ENCODE results near the gene MAEA.
"Not testable (repeated sequence)": the region's sequence is repeated elsewhere in the genome, so short reads cannot be mapped to it uniquely, and the experiment has no call there.

Gene MAEA

DNA sequence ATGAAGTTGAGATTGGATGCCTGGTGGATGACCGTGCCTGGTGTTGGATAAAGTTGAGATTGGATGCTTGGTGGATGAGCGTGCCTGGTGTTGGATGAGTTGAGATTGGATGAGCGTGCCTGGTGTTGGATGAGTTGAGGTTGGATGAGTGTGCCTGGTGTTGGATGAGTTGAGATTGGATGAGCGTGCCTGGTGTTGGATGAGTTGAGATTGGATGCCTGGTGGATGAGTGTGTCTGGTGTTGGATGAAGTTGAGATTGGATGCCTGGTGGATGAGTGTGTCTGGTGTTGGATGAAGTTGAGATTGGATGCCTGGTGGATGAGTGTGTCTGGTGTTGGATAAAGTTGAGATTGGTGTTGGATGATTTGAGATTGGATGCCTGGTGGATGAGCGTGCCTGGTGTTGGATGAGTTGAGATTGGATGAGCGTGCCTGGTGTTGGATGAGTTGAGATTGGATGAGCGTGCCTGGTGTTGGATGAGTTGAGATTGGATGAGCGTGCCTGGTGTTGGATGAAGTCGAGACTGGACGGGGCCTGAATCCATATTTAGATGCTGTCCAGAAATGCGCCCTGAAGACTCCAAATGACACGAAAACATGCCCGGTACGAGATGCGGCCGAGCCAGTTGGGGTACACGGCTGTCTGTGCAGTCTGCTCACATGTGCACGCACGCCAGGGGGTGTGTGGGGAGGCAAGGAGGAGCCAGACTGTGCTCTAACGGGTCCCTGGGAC, 34.9 kb downstream of the MAEA start:
- not testable (repeated sequence) for FAIRE-seq

DNA sequence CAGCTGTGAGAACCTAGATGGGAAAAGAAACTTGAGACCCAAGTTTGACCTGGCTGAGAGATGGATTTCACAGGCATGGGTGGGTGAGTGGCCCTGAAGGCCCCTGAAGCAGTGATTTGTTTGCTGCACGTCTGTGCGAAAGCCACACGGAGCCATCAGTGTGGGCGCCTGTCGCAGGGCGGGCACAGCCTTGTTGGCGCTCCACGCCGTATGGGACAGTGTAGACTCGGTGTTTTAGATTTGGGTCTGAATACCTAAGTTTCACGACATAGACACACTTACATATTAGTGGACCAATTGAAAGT, 35.4 kb downstream of the MAEA start:
- FAIRE-seq: no peak

DNA sequence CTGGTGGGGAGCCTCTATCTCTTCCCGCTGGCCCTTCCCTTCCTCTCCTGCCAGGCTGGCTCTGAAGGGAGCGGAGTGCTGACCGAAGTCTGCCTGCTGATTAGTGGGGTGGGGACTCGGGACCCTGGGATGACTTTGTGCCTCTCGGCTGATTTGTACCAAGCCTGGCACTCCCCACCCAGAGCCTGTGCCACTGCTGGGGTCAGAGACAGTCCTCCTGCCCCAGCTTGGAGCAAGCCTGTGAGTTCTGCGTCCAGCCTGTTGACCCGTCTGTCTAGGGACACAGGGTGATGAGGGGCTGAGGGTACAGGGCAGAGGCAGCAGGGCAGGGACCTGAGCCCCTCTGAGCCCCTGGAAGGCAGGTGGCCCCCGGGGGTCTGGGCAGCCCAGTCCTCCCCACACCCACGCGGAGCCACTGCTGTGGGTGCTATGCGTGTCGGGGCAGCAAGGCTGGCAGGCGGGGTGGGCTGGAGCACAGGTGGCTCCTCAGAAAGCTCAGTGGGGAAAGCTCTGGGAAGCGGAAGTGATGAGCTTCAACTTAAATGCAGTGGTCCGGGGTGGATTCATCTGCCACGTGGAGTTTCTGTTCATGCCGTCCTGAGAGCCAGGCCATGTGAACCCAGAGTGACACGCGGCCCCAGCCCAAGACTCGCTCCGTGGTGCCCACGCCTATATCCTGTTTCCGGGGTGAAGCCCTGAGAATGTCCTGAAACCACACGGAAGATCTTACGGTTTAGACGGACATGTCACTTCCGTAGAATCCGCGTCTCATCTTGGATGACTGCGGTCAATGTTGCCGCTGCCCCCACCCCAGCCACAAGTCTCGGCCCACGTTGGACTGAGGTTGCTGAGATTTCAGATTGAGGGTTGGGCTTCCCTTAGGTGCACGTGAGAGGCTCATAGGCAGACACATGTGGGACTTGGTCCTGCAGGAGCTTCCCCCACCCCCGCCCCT, 36.3 kb downstream of the MAEA start:
- no peak for FAIRE-seq

DNA sequence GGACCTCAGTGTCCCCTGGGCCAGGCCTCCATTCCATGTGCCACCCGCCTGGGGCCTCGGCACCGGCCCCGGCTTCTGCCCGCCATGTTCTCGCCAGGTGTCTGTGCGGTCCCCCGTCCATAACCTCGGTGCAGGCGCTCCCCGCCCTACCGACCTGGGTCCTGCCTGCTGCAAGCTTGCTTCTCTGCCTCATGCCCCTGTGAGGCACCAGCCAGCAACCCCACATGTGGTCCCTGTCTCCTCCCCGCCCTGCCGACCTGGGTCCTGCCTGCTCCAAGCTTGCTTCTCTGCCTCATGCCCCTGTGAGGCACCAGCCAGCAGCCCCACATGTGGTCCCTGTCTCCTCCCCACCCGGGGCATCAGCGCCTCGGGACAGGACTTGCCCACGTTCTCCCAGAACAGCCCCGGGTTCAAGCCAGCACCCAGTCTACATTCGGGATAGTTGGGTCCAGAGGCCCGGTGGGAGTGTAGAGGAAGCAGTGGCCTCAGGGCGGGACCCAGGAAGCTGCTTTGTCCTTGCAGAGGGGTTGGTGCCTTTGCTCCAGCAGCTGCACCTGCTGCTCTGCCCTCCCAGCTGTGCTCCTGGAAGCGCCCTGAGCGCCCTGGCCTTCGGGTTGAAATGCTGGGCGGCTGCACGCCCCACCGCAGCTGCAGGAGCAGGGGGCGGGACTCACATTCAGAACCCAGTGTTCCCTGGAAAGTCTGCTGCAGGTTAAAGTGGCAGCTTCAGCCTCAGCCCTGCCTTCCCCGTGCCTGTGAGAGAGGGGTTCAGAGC, 37.2 kb downstream of the MAEA start:
- no peak for FAIRE-seq

DNA sequence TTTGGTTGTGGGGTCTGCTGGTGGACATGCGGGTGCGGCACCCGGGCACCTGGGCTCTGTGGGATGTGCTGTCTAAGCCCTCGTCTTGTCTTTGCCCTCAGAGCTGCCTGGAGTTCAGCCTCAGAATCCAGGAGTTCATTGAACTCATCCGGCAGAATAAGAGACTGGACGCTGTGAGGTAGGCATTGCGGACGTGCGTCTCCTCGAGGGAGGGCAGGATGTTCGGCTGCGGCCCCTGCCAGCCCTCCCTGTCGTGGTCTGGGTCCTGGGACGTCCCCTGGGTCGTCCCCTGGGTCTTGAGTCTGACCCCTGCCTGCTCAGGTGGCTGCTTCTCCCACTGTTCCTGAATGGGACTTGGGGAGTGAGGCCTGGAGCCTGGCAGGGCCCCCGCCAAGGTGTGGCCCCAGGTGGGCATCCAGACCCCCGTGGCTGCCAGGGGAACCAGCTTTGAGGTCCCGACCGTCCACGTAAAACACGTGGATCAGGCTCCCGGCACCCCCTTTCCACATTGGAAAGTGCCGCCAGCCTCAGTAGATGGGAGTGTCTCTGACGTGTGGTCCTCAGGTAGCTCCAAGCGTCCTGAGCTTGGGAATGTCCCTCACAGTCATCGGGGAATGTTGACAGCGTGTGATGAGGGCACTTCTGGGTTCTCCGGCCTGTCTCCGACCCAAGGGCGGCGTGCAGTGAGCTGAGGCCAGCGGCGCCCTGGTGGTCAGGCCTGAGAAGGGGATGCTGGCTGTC, 38.0 kb downstream of the MAEA start:
- no peak for FAIRE-seq

DNA sequence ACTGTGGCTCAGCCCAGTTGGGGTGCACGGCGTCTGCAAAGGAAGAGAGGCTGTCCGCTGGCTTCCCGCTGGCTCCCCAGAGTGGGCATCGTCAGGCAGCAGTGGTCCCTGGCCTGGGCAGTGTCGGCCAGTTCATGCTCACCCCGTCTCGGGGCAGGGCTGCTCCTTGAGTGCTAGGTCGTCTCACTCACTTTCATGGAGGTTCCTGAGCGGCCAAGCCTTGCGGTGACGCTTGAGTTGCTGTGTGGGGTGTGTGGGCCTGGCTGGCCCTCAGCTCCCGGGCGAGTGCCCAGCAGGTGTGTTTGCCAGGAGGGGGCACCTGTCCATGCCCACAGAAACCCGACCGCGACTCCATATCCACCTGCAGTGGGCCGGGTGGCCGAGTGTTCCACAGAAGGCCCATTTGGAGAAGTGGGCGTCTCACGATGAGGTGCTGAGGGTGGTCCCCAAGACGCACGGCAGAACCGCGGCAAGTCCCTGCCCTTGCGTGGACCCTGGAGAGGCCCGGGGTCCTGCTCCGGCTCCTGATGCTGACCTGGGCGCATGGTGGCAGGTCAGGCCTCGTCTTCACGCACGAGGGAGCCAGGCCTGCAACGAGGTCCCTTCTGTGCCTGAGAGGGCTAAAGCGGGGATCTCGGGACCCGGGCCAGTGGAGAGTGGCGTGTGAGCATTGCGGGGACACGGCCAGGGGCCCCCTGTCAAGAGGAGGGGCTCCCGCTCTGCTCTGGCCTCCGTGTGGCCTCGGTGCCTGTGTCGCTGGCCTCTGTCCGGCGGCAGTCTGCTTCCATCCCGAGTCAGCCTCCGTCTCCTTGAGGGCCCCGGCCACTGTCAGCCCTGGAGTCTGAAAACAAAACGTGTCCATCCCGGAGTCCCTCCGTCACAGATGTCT, 38.8 kb downstream of the MAEA start:
- FAIRE-seq: no peak

DNA sequence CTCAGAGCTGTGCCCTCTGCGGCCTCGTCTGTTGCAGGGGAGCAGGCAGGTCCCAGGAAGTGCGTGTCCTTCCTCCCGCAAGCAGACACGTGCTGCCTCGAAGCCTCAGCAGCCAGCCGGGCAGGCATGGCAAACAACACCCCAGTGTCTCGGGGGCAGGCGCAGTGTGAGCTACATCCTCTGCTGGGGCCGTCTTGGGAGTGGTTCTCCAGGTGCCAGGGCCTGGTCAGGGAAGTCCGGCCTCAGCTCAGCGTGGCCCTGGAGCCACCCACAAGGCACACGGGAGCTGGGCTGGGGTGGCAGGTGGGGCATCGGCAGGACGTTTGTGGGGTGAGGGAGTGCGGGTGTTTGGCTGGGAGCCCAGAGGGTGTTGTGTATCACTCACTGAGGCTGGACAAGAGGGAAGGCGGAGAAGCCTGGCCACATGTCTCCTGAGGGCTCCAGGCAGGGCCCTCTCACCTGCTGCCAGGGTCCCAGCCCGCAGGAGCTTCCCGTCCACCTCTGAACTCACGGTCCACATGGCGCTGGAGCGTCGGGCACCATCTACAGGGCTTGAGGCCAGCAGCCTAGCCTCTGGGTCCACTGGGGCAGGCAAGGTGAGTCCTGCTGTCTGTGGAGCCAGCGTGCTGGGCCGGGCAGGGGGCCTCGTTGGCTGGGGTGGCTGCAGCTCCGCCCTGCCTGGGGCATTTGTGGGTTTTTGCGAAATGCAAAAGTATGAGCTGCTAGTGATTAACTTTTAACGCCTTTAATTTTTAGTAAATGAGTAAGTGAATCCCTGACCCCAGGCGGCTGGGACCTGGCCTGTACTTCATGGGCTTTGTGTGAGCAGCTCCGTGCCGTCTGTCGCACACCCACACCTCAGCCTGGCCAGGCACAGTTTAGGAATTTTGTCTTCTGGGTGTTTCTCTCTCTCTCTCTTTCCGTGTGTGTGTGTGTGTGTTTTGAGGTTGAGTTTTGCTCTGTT, 40.0 kb downstream of the MAEA start:
- FAIRE-seq: no peak

DNA sequence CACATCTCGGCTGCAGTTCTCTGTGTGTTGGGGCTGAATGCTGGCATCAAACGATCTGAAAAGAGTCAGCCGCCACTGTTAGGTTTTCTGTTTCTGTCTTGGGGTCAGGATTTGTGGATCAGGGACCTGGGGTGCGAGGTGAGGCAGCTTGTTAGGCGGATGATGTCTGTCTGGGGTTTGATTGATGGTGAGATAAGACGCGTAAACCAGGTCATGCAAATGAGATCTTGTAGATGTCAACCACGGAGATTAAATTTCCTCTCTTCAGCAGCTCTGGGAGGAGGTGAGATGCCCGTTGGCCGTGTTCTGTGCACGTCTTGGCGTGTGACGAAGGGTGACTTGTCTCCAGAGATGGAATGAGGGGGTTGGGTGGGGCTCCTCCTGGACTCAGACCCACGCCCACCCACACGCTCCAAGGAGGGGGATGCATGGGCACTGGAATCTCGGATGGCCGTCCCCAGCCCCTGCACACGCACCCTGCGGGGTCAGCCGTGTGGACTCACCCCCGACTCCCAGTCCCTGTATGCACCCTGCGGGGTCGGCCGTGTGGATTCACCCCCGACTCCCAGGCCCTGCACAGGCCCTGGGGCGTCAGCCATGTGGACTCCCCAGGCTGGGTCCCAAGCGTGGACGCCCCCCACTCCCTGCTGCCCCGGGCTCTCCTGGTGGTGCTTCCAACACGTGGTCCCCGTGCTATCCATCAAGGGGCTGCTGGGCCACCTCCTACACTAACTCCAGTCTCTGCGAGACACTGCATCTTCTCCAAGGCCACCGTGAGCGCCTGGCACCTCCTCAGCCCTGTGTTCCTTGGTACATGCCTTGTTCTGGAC, 41.3 kb downstream of the MAEA start:
- no peak for FAIRE-seq

DNA sequence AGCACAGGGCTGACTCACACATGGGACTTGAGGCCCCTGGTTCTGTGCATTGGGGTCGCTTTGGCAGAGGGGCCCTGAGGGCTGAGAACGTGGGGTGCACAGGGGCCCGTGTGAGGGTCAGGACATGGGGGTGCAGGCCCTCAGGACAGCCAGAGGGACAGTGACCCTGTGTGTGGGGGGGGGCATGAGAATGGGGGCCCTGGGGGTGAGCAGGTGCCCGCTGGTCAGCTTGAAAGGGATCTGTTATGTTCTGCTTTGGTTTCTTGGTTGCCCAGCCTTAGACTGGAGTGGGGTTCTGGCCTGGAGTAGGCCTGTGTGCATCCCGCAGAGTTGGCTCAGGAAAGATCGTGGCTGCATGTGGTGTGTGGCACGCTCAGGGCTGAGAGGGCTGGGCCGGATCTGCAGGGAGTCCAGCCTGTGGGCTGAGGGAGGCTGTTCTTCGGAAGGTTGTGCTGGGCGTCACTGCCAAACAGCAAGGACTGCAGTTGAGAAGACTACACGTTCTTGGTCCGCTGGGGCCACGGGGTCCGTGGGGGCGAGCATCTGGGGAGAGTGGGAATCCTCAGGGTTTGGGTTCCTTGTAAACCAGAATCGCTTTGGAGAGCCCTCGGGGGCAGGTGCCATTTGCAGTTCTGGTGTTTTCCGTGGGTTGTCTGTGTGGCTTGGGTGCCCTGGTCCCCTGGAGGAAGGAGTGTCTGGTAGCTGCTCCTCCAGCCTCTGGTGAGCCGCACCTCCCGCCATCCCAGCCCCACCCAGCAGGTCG, 42.1 kb downstream of the MAEA start:
- no peak for FAIRE-seq

DNA sequence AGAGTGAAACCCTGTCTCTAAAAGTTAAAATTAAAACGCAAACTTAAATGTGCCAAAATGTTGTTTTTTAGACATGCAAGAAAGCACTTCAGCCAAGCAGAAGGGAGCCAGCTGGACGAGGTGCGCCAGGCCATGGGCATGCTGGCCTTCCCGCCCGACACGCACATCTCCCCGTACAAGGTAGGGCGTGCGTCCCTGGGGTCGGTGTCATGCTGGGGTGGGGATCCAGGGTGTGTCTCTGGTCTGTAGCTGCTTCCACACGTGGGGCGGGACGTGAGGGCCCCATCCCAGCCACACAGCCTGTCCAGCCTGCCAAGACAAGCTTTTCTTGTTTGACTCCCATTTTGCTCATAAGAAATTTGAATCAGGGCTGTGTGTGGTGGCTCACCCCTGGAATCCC, 43.0 kb downstream of the MAEA start:
- no peak for FAIRE-seq

DNA sequence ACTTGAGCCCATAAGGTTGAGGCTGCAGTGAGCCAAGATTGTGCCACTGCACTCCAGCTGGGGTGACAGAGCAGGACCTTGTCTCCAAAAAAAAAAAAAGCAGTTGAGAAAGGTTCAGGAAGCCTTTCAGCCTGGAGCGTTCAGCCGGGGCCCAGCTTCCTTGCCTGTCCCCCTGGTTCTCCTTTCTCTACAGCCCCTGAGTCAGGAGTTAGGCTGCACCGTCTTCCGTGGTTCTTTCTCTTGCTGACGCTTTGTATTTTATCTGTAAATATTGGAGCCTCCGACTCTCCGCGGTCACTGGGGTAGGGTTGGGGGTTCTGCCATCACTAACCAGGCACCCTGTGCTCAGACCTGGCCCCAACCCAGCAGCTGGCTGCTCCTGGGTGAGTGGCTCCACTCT, 43.6 kb downstream of the MAEA start:
- no peak for FAIRE-seq

DNA sequence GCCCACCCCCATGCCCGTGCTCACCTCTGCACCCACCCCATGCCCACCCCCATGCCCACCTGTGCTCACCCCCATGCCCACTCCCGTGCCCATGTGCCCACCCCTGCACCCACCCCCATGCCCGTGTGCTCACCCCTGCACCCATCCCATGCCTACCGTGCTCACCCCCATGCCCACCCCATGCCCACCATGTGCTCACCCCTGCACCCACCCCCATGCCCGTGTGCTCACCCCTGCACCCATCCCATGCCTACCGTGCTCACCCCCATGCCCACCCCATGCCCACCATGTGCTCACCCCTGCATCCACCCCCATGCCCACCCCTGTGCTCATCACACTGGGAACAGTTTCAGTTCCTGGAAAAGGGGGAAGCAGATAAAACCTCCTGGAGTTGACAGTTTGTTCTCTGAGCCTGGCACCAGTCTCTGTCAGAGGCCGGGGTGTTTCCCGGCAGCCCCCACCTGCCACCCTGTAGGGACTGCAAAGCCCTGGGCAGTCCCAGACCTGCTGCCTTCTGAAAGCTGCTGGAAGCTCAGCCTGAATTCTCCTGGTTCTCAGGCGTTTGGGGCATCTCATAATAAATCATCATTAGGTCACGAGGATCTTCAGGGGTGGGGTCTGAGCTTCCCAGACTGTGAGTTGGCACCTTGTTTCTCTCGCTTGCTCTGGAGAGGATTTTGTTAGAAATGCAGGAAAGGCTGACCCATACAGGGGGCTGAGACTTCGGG, 44.3 kb downstream of the MAEA start:
- not testable (repeated sequence) for FAIRE-seq

DNA sequence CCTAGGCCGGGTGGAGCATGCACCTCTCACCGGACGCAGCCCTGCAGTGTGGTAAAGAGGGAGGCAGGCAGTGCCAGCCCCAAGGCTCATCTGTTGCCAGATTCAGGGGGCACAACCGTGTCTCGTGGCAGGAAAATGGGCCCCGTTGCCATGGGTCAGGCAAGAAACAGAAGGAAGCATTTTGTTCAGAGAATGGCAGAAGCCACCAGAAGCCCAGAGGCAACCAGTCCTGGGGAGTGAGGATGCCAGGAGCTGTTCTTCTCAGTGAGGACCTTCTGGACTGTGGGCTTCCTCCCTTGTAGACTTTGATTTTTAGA, 44.8 kb downstream of the MAEA start:
- no peak for FAIRE-seq

DNA sequence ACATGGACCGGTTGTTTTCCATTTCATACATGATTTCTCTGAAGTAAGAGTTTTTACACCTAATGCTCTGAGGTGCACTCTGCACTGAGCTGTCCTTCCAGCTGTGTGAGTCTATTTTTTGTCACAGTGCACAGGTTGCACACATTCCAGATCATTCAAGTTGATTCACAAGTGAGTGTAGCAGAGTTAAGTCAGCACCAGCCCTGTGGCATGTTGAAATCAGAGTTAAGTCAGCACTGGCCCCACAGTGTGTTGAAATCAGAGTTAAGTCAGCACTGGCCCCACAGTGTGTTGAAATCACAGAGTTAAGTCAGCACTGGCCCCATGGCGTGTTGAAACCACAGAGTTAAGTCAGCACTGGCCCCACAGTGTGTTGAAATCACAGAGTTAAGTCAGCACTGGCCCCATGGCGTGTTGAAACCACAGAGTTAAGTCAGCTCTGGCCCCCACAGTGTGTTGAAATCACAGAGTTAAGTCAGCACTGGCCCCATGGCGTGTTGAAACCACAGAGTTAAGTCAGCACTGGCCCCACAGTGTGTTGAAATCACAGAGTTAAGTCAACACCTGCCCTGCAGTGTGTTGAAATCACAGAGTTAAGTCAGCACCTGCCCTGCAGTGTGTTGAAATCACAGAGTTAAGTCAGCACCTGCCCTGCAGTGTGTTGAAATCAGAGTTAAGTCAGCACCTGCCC, 45.6 kb downstream of the MAEA start:
- FAIRE-seq: not testable (repeated sequence)

DNA sequence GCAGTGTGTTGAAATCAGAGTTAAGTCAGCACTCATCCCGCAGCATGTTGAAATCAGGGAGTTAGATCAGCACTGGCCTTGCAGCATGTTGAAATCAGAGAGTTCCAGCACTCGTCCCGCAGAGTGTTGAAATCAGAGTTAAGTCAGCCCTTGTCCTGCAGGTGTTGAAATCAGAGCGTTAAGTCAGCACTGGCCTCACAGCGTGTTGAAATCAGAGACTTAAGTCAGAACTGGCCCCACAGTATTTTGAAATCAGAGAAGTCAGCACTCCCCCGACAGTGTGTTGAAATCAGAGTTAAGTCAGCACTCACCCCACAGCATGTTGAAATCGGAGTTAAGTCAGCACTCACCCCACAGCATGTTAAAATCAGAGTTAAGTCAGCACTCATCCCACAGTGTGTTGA, 46.4 kb downstream of the MAEA start:
- FAIRE-seq: no peak

DNA sequence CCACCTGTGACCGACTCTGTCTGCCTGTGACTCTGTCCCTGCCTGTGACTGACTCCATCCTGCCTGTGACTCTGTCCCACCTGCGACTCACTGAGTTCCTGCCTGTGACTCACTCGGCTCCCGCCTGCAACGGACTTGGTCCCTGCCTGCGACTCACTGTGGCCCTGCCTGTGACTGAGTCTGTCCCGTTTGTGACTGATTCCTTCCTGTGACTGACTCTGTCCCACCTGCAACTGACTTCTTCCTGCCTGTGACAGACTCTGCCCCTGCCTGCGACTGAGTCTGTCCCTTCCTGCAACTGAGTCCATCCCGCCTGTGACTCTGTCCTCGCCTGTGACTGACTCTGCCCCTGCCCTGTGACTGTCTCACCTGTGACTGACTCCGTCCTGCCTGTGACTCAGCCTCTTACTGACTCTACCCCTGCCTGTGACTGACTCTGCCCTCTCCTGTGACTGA, 47.7 kb downstream of the MAEA start:
- no peak for FAIRE-seq

DNA sequence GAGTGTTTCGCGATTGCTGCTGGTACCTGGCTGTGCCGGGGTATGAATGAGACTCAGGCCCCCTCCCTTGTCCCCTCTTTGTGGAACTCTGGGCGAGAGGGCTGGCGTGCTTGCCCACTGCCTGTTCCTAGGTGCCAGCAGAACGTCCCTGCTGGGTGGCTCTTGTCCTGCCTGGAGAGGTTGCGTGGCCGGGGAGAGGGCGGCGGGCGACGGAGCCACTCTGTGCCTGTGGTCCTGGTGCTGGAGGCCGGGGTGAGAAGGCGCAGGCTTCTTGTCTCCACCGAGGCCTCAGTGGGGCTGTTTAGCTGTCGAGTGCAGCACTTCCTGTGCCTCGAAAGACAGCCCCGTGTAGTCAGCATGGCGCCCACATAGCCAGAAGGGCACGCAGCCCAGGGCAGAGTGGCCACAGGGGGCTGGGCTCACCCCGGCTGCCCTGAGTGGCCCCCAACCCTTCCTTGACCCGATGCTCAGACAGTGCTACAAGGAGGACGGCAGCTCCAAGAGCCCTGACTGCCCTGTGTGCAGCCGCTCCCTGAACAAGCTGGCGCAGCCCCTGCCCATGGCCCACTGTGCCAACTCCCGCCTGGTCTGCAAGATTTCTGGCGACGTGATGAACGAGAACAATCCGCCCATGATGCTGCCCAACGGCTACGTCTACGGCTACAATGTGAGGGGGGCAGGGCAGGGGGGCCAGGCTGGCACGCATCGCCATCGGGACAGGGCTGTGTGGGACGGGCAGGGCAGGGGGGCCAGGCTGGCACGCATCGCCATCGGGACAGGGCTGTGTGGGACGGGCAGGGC, 48.5 kb downstream of the MAEA start:
- FAIRE-seq: no peak
